OCI-LY3 (cell line): ENCODE data around the gene FRMD6.

ENCODE experiments used
- EZH2phosphoT487 ChIP-seq: fragments of 200-600 bp; shearing (Covaris generic); IDR thresholded peaks from 2 replicates; pipeline ENCODE4 v1.6.1; 2018; ENCODE audit warnings: antibody characterized with exemption, mixed run types, low read depth
- TF ChIP-seq, protein P1 (sequence below): fragments of 200-600, 300-600 bp; sonication (generic); IDR thresholded peaks from 2 replicates; pipeline ENCODE4 v1.5.1; 2014; ENCODE audit warnings: antibody characterized with exemption, low read length, low read depth

DNA sequence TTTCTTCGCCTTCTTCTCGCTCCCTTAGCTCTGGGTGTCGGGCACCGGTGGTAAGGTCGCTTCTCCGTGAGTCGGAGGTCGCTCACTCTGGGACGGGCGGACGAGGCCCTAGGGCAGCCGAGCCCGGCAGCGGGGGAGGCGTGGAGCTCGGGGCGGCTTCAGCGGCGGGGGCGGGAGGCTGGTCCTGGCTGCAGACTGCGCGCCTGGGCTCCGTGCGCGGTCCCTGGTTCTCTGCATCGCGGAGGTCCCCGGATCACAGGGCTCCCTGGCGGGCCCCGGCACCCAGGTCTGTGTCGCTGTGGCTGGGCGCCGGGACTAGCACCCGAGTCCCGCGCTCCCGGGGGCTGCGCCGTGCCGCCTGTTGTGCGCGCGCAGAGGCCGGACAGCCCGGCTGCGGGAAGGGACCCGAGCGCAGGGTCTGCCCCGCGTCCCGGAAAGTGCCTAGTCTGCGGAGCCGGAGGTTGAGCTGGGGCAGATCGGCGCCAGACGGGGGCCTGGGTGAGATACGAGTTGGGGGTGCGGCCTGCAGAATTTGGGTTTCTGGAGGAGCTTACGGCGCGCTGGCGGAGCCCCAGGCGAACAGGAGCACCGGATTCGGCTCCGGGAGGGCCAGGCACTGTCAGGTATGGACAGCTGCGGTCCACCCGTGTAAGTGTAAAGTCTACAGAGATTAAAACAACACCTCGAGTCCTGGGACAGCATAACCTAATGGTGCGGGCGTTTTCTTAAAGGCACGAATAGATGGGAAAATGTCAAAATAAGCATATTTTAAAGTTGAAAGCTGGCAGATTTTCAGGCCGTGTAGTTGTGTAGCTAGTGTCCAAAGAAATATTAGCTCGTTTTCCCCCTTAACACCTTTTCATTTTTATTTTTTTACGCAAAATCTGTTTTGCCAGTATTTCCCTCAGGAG is 713 bp downstream of the FRMD6 start:
- TF ChIP-seq, protein P1, sequence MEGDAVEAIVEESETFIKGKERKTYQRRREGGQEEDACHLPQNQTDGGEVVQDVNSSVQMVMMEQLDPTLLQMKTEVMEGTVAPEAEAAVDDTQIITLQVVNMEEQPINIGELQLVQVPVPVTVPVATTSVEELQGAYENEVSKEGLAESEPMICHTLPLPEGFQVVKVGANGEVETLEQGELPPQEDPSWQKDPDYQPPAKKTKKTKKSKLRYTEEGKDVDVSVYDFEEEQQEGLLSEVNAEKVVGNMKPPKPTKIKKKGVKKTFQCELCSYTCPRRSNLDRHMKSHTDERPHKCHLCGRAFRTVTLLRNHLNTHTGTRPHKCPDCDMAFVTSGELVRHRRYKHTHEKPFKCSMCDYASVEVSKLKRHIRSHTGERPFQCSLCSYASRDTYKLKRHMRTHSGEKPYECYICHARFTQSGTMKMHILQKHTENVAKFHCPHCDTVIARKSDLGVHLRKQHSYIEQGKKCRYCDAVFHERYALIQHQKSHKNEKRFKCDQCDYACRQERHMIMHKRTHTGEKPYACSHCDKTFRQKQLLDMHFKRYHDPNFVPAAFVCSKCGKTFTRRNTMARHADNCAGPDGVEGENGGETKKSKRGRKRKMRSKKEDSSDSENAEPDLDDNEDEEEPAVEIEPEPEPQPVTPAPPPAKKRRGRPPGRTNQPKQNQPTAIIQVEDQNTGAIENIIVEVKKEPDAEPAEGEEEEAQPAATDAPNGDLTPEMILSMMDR = no peak
- TF ChIP-seq EZH2phosphoT487 = no peak
